ENCODE data around the gene MAGEC1.

Gene MAGEC1

GRCh38 chrX:141941234-141941633 is 37.5 kb downstream of the MAGEC1 start:
- H3K9me3 Mint-ChIP-seq, result no peaks in the 10 kb centered on the region
- no peaks in the 10 kb centered on the region for H3K36me3 Mint-ChIP-seq (ENCODE audit: low read depth)
- H3K4me3 Mint-ChIP-seq, result no peak overlapping the region
- H3K27ac Mint-ChIP-seq, result no peak overlapping the region
- no peaks in the 10 kb centered on the region for H3K27me3 Mint-ChIP-seq
- no peaks in the 10 kb centered on the region for H3K4me1 Mint-ChIP-seq (ENCODE audit: low read depth)

- Mint-ChIP-seq H3K4me1 (ENCODE audit: low read depth) (no peaks in the 10 kb centered on the region), H3K9me3 (no peaks in the 10 kb centered on the region), H3K4me3 (no peak overlapping the region), H3K27ac (no peak overlapping the region), H3K27me3 (no peaks in the 10 kb centered on the region), H3K36me3 (ENCODE audit: low read depth) (no peaks in the 10 kb centered on the region)
Observed at GRCh38 chrX:141945426-141945825, 41.7 kb downstream of the MAGEC1 start.

GRCh38 chrX:141947350-141947749 is 43.7 kb downstream of the MAGEC1 start:
- H3K36me3 Mint-ChIP-seq (ENCODE audit: low read depth), result no peaks in the 10 kb centered on the region
- H3K9me3 Mint-ChIP-seq, result no peaks in the 10 kb centered on the region
- H3K4me1 Mint-ChIP-seq (ENCODE audit: low read depth), result no peaks in the 10 kb centered on the region
- no peak overlapping the region for H3K4me3 Mint-ChIP-seq
- no peak overlapping the region for H3K27ac Mint-ChIP-seq
- H3K27me3 Mint-ChIP-seq, result no peaks in the 10 kb centered on the region

- Mint-ChIP-seq H3K4me1 (ENCODE audit: low read depth) (no peaks in the 10 kb centered on the region), H3K4me3 (no peak overlapping the region), H3K27ac (no peak overlapping the region), H3K27me3 (no peaks in the 10 kb centered on the region), H3K9me3 (no peaks in the 10 kb centered on the region), H3K36me3 (ENCODE audit: low read depth) (no peaks in the 10 kb centered on the region)
Observed at GRCh38 chrX:141952603-141953002, 48.9 kb downstream of the MAGEC1 start.

GRCh38 chrX:141958675-141959074 is 55.0 kb downstream of the MAGEC1 start:
- H3K36me3 Mint-ChIP-seq (ENCODE audit: low read depth), result no peaks in the 10 kb centered on the region
- no peak overlapping the region for H3K27ac Mint-ChIP-seq
- no peak overlapping the region for H3K4me3 Mint-ChIP-seq
- no peaks in the 10 kb centered on the region for H3K4me1 Mint-ChIP-seq (ENCODE audit: low read depth)
- H3K9me3 Mint-ChIP-seq, result no peaks in the 10 kb centered on the region
- H3K27me3 Mint-ChIP-seq, result no peaks in the 10 kb centered on the region
